HL-60 (cell line): ENCODE results near the gene MYMX.

ENCODE experiments used
- DNase-seq, 2 experiments: peaks; one replicate each; pipeline ENCODE4 v3.0.0-alpha.2; 2010 to 2020; ENCODE audit warnings: low read depth in 1 of 2, low spot score in 1 of 2
- H3K27ac ChIP-seq: fragments of 250-450 bp; sonication (Bioruptor Pico); replicated peaks from 2 replicates; pipeline ENCODE4 v1.5.1; 2020; ENCODE audit warnings: mild to moderate bottlenecking, moderate library complexity
- H3K27me3 ChIP-seq: fragments of 250-450 bp; sonication (Bioruptor Pico); 2 replicates; pipeline ENCODE4 v1.5.1; 2021; ENCODE audit warnings: mild to moderate bottlenecking, moderate library complexity; ENCODE audit not compliant: insufficient read depth, poor library complexity, severe bottlenecking
- H3K4me3 ChIP-seq: replicated peaks from 2 replicates; pipeline ENCODE4 v1.5.1; 2011; ENCODE audit warnings: mild to moderate bottlenecking, control low read depth, low read length; ENCODE audit not compliant: insufficient read depth
- CTCF ChIP-seq: IDR thresholded peaks from one replicate; pipeline ENCODE4 v1.5.1; 2011; ENCODE audit warnings: low read length, control low read depth, inconsistent platforms; ENCODE audit not compliant: insufficient read depth
- GABPA ChIP-seq: IDR thresholded peaks from 2 replicates; pipeline ENCODE4 v1.6.1; 2012; ENCODE audit warnings: low read depth
- POLR2AphosphoS5 ChIP-seq: IDR thresholded peaks from 2 replicates; pipeline ENCODE4 v1.6.1; 2012; ENCODE audit warnings: low read depth
- REST ChIP-seq: IDR thresholded peaks from 2 replicates; pipeline ENCODE4 v1.6.1; 2012; ENCODE audit warnings: low read depth; ENCODE audit not compliant: insufficient replicate concordance
- SPI1 ChIP-seq: IDR thresholded peaks from 2 replicates; pipeline ENCODE4 v1.6.1; 2012; ENCODE audit warnings: low read depth, mild to moderate bottlenecking, borderline replicate concordance

Gene MYMX

GRCh38 chr6:44237021-44237812, 20.5 kb downstream of the MYMX start:
- TF ChIP-seq CTCF (no peak), GABPA (no peak), SPI1 (no peak), REST (no peak), POLR2AphosphoS5 (no peak)
- Histone ChIP-seq H3K4me3 (peak overlapping the region; percentile 61), H3K27me3 (no peaks in the 10 kb centered on the region), H3K27ac (peak overlapping the region; percentile 60)
- peak; percentile 88 to 91 for DNase-seq

- Histone ChIP-seq H3K4me3 (peak overlapping the region; percentile 61), H3K27ac (peak overlapping the region; percentile 60), H3K27me3 (no peaks in the 10 kb centered on the region)
- DNase-seq, result peak in 1 of 2 experiments; percentile 67
- TF ChIP-seq GABPA (no peak), POLR2AphosphoS5 (peak; percentile 82), CTCF (peak; percentile 62), REST (no peak)
These were observed 21.2 kb downstream of the MYMX start for GRCh38 chr6:44237813-44238433.

GRCh38 chr6:44238687-44239350, 22.1 kb downstream of the MYMX start:
- no peak overlapping the region for H3K4me3 ChIP-seq
- no peaks in the 10 kb centered on the region for H3K27me3 ChIP-seq
- H3K27ac ChIP-seq, result no peak overlapping the region
- no peak for DNase-seq
- TF ChIP-seq CTCF (no peak), REST (no peak), SPI1 (no peak), GABPA (no peak), POLR2AphosphoS5 (no peak)
